ENCODE results near the gene IL7R. TPM values are rescaled to one million over a fixed set of nuclear protein-coding genes. Genes with fewer than 3 reads are reported as not detected.

Gene IL7R
- total and polyA plus RNA-seq, 10 of the 15 experiments (the other 5 are each of a cell fraction or from before 2014, with no cell fraction given), result 0.40 to 21.1 (median 0.85) TPM

DNA sequence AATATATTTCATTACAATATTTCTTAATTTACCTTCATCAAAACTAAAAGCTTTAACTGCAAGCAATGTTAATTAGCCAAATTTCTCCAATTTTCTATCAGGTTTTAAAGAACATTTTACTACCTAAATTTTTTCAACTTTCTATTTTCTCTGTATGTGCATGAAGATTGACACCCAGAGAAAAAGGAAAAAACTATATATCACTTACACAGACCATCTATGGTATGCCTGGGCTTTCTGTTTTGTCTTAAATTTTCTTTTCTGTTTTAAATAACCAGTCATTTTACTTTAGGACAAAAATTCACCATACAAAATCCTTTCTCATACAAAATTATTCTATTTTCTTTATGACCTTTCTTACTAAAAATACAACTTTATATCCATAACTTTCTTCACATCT lies 13.8 kb upstream of the IL7R start (continued):
- TF ChIP-seq, protein P1, sequence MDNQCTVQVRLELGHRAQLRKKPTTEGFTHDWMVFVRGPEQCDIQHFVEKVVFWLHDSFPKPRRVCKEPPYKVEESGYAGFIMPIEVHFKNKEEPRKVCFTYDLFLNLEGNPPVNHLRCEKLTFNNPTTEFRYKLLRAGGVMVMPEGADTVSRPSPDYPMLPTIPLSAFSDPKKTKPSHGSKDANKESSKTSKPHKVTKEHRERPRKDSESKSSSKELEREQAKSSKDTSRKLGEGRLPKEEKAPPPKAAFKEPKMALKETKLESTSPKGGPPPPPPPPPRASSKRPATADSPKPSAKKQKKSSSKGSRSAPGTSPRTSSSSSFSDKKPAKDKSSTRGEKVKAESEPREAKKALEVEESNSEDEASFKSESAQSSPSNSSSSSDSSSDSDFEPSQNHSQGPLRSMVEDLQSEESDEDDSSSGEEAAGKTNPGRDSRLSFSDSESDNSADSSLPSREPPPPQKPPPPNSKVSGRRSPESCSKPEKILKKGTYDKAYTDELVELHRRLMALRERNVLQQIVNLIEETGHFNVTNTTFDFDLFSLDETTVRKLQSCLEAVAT (IDR thresholded peaks at IDR 0.05), result no peak
- TF ChIP-seq, protein P2, sequence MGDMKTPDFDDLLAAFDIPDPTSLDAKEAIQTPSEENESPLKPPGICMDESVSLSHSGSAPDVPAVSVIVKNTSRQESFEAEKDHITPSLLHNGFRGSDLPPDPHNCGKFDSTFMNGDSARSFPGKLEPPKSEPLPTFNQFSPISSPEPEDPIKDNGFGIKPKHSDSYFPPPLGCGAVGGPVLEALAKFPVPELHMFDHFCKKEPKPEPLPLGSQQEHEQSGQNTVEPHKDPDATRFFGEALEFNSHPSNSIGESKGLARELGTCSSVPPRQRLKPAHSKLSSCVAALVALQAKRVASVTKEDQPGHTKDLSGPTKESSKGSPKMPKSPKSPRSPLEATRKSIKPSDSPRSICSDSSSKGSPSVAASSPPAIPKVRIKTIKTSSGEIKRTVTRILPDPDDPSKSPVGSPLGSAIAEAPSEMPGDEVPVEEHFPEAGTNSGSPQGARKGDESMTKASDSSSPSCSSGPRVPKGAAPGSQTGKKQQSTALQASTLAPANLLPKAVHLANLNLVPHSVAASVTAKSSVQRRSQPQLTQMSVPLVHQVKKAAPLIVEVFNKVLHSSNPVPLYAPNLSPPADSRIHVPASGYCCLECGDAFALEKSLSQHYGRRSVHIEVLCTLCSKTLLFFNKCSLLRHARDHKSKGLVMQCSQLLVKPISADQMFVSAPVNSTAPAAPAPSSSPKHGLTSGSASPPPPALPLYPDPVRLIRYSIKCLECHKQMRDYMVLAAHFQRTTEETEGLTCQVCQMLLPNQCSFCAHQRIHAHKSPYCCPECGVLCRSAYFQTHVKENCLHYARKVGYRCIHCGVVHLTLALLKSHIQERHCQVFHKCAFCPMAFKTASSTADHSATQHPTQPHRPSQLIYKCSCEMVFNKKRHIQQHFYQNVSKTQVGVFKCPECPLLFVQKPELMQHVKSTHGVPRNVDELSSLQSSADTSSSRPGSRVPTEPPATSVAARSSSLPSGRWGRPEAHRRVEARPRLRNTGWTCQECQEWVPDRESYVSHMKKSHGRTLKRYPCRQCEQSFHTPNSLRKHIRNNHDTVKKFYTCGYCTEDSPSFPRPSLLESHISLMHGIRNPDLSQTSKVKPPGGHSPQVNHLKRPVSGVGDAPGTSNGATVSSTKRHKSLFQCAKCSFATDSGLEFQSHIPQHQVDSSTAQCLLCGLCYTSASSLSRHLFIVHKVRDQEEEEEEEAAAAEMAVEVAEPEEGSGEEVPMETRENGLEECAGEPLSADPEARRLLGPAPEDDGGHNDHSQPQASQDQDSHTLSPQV (IDR thresholded peaks at IDR 0.05), result no peak
- no peak for TF ChIP-seq FOXM1 (IDR thresholded peaks at IDR 0.05; ENCODE audit: low read depth, low read length)
- no peak for TF ChIP-seq RCOR1 (conservative IDR thresholded peaks at IDR 0.05; ENCODE audit: low read depth, low read length)
- TF ChIP-seq, protein P3, sequence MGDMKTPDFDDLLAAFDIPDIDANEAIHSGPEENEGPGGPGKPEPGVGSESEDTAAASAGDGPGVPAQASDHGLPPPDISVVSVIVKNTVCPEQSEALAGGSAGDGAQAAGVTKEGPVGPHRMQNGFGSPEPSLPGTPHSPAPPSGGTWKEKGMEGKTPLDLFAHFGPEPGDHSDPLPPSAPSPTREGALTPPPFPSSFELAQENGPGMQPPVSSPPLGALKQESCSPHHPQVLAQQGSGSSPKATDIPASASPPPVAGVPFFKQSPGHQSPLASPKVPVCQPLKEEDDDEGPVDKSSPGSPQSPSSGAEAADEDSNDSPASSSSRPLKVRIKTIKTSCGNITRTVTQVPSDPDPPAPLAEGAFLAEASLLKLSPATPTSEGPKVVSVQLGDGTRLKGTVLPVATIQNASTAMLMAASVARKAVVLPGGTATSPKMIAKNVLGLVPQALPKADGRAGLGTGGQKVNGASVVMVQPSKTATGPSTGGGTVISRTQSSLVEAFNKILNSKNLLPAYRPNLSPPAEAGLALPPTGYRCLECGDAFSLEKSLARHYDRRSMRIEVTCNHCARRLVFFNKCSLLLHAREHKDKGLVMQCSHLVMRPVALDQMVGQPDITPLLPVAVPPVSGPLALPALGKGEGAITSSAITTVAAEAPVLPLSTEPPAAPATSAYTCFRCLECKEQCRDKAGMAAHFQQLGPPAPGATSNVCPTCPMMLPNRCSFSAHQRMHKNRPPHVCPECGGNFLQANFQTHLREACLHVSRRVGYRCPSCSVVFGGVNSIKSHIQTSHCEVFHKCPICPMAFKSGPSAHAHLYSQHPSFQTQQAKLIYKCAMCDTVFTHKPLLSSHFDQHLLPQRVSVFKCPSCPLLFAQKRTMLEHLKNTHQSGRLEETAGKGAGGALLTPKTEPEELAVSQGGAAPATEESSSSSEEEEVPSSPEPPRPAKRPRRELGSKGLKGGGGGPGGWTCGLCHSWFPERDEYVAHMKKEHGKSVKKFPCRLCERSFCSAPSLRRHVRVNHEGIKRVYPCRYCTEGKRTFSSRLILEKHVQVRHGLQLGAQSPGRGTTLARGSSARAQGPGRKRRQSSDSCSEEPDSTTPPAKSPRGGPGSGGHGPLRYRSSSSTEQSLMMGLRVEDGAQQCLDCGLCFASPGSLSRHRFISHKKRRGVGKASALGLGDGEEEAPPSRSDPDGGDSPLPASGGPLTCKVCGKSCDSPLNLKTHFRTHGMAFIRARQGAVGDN (IDR thresholded peaks at IDR 0.05), result no peak
- TF ChIP-seq RB1 (IDR thresholded peaks at IDR 0.05; ENCODE audit: borderline replicate concordance), result no peak
- no peak for TF ChIP-seq NFYA (IDR thresholded peaks at IDR 0.05; ENCODE audit: borderline replicate concordance, low read depth, low read length)
- TF ChIP-seq SMARCA5 (IDR thresholded peaks at IDR 0.05), result no peak
- no peak for TF ChIP-seq ZSCAN29 (IDR thresholded peaks at IDR 0.05)
- TF ChIP-seq HDGF (IDR thresholded peaks at IDR 0.05), result no peak
- no peak for TF ChIP-seq PML (IDR thresholded peaks at IDR 0.05; ENCODE audit: low read length)

Data from GM12878 (cell line).